Lower leg skin (tissue), 3 donors: Measurements from ENCODE around the gene ATP2A1.

Source experiments
- POLR2A ChIP-seq, 2 donors: fragments of 450-650 bp; IDR thresholded peaks; one replicate each; pipeline ENCODE4 v1.6.1; 2016 to 2017; ENCODE audit warnings: antibody characterized with exemption in 2 of 2, mild to moderate bottlenecking in 1 of 2, moderate library complexity in 1 of 2
- TF ChIP-seq, protein P1 (sequence below), 3 donors: fragments of 450-650 bp; IDR thresholded peaks; one replicate each; pipeline ENCODE4 v1.5.1; 2016; ENCODE audit warnings: antibody characterized with exemption in 3 of 3, mild to moderate bottlenecking in 3 of 3, moderate library complexity in 2 of 3

- TF ChIP-seq, protein P1, sequence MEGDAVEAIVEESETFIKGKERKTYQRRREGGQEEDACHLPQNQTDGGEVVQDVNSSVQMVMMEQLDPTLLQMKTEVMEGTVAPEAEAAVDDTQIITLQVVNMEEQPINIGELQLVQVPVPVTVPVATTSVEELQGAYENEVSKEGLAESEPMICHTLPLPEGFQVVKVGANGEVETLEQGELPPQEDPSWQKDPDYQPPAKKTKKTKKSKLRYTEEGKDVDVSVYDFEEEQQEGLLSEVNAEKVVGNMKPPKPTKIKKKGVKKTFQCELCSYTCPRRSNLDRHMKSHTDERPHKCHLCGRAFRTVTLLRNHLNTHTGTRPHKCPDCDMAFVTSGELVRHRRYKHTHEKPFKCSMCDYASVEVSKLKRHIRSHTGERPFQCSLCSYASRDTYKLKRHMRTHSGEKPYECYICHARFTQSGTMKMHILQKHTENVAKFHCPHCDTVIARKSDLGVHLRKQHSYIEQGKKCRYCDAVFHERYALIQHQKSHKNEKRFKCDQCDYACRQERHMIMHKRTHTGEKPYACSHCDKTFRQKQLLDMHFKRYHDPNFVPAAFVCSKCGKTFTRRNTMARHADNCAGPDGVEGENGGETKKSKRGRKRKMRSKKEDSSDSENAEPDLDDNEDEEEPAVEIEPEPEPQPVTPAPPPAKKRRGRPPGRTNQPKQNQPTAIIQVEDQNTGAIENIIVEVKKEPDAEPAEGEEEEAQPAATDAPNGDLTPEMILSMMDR (IDR thresholded peaks at IDR 0.05): no peak
- TF ChIP-seq POLR2A (IDR thresholded peaks at IDR 0.05): no peak
These were observed 33.9 kb upstream of the ATP2A1 start for GRCh38 chr16:28844226-28844885.
